Measurements from ENCODE around the gene SMIM33. TPM values are rescaled to one million over a fixed set of nuclear protein-coding genes. Genes with fewer than 3 reads are reported as not detected.

Gene SMIM33
- total and polyA plus RNA-seq, 9 of the 15 experiments (the other 6 are each of a cell fraction or from before 2014, with no cell fraction given) = not detected

- TF ChIP-seq ZNF740 (CRISPR knock-in tag; IDR thresholded peaks at IDR 0.05) (no peak), ZNF740 (tag; IDR thresholded peaks at IDR 0.05) (0 out of 4 replicates have a peak, but pooled peaks of 1 of the 2 experiments have one; percentile 16), ZSCAN32 (CRISPR knock-in tag; IDR thresholded peaks at IDR 0.05) (0 out of 2 replicates have a peak, but pooled peaks have one; percentile 6), ATF4 (CRISPR knock-in tag; IDR thresholded peaks at IDR 0.05) (0 out of 2 replicates have a peak, but pooled peaks have one; percentile 18), HIVEP1 (CRISPR knock-in tag; IDR thresholded peaks at IDR 0.05) (peak; percentile 83; the same call in 1 of the 2 replicates), CHD1 (IDR thresholded peaks at IDR 0.05; ENCODE audit: low read length) (no peak), BRCA1 (IDR thresholded peaks at IDR 0.05) (no peak), BRCA1 (CRISPR knock-in tag; IDR thresholded peaks at IDR 0.05) (no peak), CBX3 (IDR thresholded peaks at IDR 0.05; ENCODE audit: borderline replicate concordance in 1 of 2, low read length in 2 of 2) (no peak; a peak in 1 of 3 replicates), PTBP1 (IDR thresholded peaks at IDR 0.05; ENCODE audit: low read depth, low read length) (no peak), ARID2 (IDR thresholded peaks at IDR 0.05) (no peak), SMARCA4 (IDR thresholded peaks at IDR 0.05) (0 out of 2 replicates have a peak, but pooled peaks have one; percentile 49), ZNF583 (CRISPR knock-in tag; IDR thresholded peaks at IDR 0.05) (no peak), KDM5B (IDR thresholded peaks at IDR 0.05; ENCODE audit: insufficient replicate concordance, low read depth, low read length) (peak; percentile 82), ZNF778 (CRISPR knock-in tag; IDR thresholded peaks at IDR 0.05) (no peak), E2F4 (CRISPR knock-in tag; IDR thresholded peaks at IDR 0.05; ENCODE audit: low read depth) (no peak), SMC3 (conservative IDR thresholded peaks at IDR 0.05; ENCODE audit: insufficient read depth, low read depth, low read length) (no peak), ZNF354B (CRISPR knock-in tag; IDR thresholded peaks at IDR 0.05) (no peak), MEF2D (tag; conservative IDR thresholded peaks at IDR 0.05; ENCODE audit: low read depth) (peak; percentile 77), RAD21 (CRISPR knock-in tag; conservative IDR thresholded peaks at IDR 0.05 in 1 of 2, IDR thresholded peaks at IDR 0.05 in 1 of 2) (peak in 1 of 2 experiments; percentile 32; a peak in 1 of 4 replicates), ZBTB9 (CRISPR knock-in tag; IDR thresholded peaks at IDR 0.05) (peak; percentile 74; the same call in 1 of the 2 replicates), ARID1B (IDR thresholded peaks at IDR 0.05) (peak; percentile 60), XRCC4 (IDR thresholded peaks at IDR 0.05; ENCODE audit: extremely low read depth, insufficient read depth, insufficient read length) (no peak), NR2C1 (IDR thresholded peaks at IDR 0.05) (peak; percentile 83), NR2C1 (tag; IDR thresholded peaks at IDR 0.05) (peak; percentile 89), KDM1A (IDR thresholded peaks at IDR 0.05) (peak; percentile 36 to 54; a peak in 3 of 4 replicates)
Observed at GRCh38 chr5:139482050-139482889, 11.5 kb downstream of the SMIM33 start, which contains the start of gene STING1 (continued).

Data from K562 (cell line).